ENCODE data around the gene SLC30A3.

GRCh38 chr2:27265536-27265870 is 2.7 kb upstream of the SLC30A3 start:
- no peak for TF ChIP-seq CTCF (IDR thresholded peaks at IDR 0.05; ENCODE audit: low read length)
- TF ChIP-seq EZH2 (optimal IDR thresholded peaks at IDR 0.05; ENCODE audit: low read depth, low read length): no peak

All from MM.1S (cell line).